ENCODE measurements around the gene METRNL.

METRNL gene

DNA sequence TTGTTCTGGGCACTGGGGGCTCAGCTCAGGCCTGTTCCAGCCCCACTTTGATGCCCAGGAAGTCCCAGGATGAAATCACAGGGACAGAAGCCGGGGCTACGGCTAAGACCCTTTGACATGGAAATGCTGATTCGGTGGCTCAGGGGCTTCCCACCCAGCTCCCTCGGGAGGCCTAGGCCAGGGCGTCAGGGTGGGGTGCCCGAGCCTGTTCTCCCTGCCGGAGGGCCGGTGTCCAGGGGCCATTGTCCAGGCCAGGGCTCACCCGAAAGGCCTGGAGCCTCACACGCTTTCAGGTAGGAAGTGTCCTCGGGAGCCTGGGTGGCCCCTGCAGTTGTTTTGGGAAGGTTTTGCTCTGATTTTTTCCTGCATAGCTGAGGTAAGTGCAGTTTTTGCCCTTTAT lies 34.0 kb downstream of the METRNL start:
- no peak overlapping the region for H2AFZ ChIP-seq (ENCODE audit: low read length)
- no peaks in the 10 kb centered on the region for H3K27me3 ChIP-seq (ENCODE audit: insufficient read depth, low read length)
- no peak overlapping the region for H3K4me2 ChIP-seq (ENCODE audit: low read length)
- H3K4me1 ChIP-seq (ENCODE audit: insufficient read depth, low read length, severe bottlenecking) = no peaks in the 10 kb centered on the region
- H3K9ac ChIP-seq (ENCODE audit: low read length) = no peak overlapping the region
- no peak overlapping the region for H3K4me3 ChIP-seq (ENCODE audit: low read depth, low read length, poor library complexity, severe bottlenecking)
- H3K27ac ChIP-seq (ENCODE audit: low read depth, low read length, poor library complexity, severe bottlenecking) = no peak overlapping the region
- H3K79me2 ChIP-seq (ENCODE audit: insufficient read depth, low read length) = no peaks in the 10 kb centered on the region
- no peaks in the 10 kb centered on the region for H3K36me3 ChIP-seq (ENCODE audit: insufficient read depth, low read length)
- H4K20me1 ChIP-seq (ENCODE audit: insufficient read depth, low read length) = no peaks in the 10 kb centered on the region
- no peak for TF ChIP-seq EZH2 (IDR thresholded peaks at IDR 0.05; ENCODE audit: borderline replicate concordance, low read length)
- TF ChIP-seq, protein P1, sequence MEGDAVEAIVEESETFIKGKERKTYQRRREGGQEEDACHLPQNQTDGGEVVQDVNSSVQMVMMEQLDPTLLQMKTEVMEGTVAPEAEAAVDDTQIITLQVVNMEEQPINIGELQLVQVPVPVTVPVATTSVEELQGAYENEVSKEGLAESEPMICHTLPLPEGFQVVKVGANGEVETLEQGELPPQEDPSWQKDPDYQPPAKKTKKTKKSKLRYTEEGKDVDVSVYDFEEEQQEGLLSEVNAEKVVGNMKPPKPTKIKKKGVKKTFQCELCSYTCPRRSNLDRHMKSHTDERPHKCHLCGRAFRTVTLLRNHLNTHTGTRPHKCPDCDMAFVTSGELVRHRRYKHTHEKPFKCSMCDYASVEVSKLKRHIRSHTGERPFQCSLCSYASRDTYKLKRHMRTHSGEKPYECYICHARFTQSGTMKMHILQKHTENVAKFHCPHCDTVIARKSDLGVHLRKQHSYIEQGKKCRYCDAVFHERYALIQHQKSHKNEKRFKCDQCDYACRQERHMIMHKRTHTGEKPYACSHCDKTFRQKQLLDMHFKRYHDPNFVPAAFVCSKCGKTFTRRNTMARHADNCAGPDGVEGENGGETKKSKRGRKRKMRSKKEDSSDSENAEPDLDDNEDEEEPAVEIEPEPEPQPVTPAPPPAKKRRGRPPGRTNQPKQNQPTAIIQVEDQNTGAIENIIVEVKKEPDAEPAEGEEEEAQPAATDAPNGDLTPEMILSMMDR (IDR thresholded peaks at IDR 0.05; ENCODE audit: low read length) = no peak
- no peaks in the 10 kb centered on the region for H3K9me2 ChIP-seq (ENCODE audit: low read depth, low read length)
- no peaks in the 10 kb centered on the region for H3F3A ChIP-seq (ENCODE audit: insufficient read depth, low read length)
- H3K9me3 ChIP-seq (ENCODE audit: low read length) = no peaks in the 10 kb centered on the region

DNA sequence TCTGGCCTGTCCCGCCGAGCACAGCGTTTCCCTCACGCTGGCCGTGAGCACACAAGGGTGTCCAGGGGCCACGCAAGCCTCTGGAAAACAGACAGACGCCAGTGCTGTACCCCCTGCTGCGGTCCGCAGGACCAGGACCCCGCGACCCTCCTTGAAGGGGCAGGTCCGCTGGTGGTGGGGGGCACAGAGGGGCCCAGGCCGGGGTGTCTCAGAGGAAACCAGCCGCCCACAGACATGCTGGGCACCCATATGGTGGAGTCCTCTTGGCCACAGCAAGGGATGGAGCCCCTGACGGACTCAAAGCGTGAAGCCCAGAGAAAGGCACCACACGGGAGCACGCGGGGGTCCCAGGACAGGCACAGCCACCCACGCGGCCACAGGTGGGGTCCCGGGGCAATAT lies 34.4 kb downstream of the METRNL start:
- Histone ChIP-seq H3F3A (ENCODE audit: insufficient read depth, low read length) (no peaks in the 10 kb centered on the region), H2AFZ (ENCODE audit: low read length) (no peak overlapping the region), H3K27me3 (ENCODE audit: insufficient read depth, low read length) (no peaks in the 10 kb centered on the region), H3K36me3 (ENCODE audit: insufficient read depth, low read length) (no peaks in the 10 kb centered on the region), H3K4me3 (ENCODE audit: low read depth, low read length, poor library complexity, severe bottlenecking) (no peak overlapping the region), H3K9me2 (ENCODE audit: low read depth, low read length) (no peaks in the 10 kb centered on the region), H3K79me2 (ENCODE audit: insufficient read depth, low read length) (no peaks in the 10 kb centered on the region), H4K20me1 (ENCODE audit: insufficient read depth, low read length) (no peaks in the 10 kb centered on the region), H3K9me3 (ENCODE audit: low read length) (no peaks in the 10 kb centered on the region), H3K4me1 (ENCODE audit: insufficient read depth, low read length, severe bottlenecking) (no peaks in the 10 kb centered on the region), H3K9ac (ENCODE audit: low read length) (no peak overlapping the region), H3K27ac (ENCODE audit: low read depth, low read length, poor library complexity, severe bottlenecking) (no peak overlapping the region), H3K4me2 (ENCODE audit: low read length) (no peak overlapping the region)
- TF ChIP-seq EZH2 (IDR thresholded peaks at IDR 0.05; ENCODE audit: borderline replicate concordance, low read length) = no peak
- TF ChIP-seq, protein P1 (IDR thresholded peaks at IDR 0.05; ENCODE audit: low read length) = no peak

DNA sequence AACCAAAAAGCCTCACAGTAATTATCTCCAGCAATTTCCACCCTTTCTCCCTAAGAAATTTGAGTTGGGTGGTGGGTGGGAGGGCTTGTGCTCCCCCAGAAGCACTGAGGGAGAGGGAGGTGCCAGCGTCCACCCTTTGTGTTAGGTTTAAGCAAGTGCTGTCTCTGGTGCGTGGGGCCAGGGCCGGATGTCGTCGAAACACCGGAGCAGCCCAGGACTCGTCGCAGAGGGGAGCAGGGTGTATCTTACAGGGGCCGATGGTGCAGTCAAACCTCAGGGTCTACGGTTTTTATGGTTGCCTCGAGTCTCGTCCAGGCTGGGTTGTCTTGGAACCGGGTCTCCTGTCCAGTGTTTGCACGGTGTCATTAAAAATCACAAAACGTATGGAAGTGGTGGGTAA lies 35.3 kb downstream of the METRNL start:
- H3K27ac ChIP-seq (ENCODE audit: low read depth, low read length, poor library complexity, severe bottlenecking) = no peak overlapping the region

More for the DNA sequence above, 35.3 kb downstream of the METRNL start:
- H3K36me3 ChIP-seq (ENCODE audit: insufficient read depth, low read length) = no peaks in the 10 kb centered on the region
- H3K27me3 ChIP-seq (ENCODE audit: insufficient read depth, low read length) = no peaks in the 10 kb centered on the region
- no peaks in the 10 kb centered on the region for H3K79me2 ChIP-seq (ENCODE audit: insufficient read depth, low read length)
- no peak overlapping the region for H3K4me2 ChIP-seq (ENCODE audit: low read length)
- no peak overlapping the region for H3K9ac ChIP-seq (ENCODE audit: low read length)
- no peaks in the 10 kb centered on the region for H4K20me1 ChIP-seq (ENCODE audit: insufficient read depth, low read length)
- TF ChIP-seq, protein P1 (IDR thresholded peaks at IDR 0.05; ENCODE audit: low read length) = no peak
- TF ChIP-seq EZH2 (IDR thresholded peaks at IDR 0.05; ENCODE audit: borderline replicate concordance, low read length) = no peak
- no peak overlapping the region for H2AFZ ChIP-seq (ENCODE audit: low read length)
- H3K9me2 ChIP-seq (ENCODE audit: low read depth, low read length) = no peaks in the 10 kb centered on the region
- no peak overlapping the region for H3K4me3 ChIP-seq (ENCODE audit: low read depth, low read length, poor library complexity, severe bottlenecking)
- no peaks in the 10 kb centered on the region for H3F3A ChIP-seq (ENCODE audit: insufficient read depth, low read length)
- no peaks in the 10 kb centered on the region for H3K9me3 ChIP-seq (ENCODE audit: low read length)
- peaks cover 8% of the 10 kb centered on the region for H3K4me1 ChIP-seq (ENCODE audit: insufficient read depth, low read length, severe bottlenecking)

Measured in OCI-LY1 (cell line).